Keratinocyte (primary cell): ENCODE measurements around the gene TTC23L. TPM values are rescaled to one million over a fixed set of nuclear protein-coding genes. Genes with fewer than 3 reads are reported as not detected.

Source experiments
- DNase-seq: peaks from one replicate; pipeline ENCODE4 v3.0.0-alpha.2; 2011; ENCODE audit warnings: low read depth, missing footprints, low spot score
- FAIRE-seq: peaks from 2 replicates; lab custom pipeline; 2011; peaks lifted over from hg19 to GRCh38; lab: Jason Lieb, UNC
- H2AFZ ChIP-seq: 2 replicates; pipeline ENCODE4 v1.6.0; 2012; ENCODE audit warnings: low read length, control low read depth, inconsistent platforms; ENCODE audit not compliant: control insufficient read depth
- H3K27ac ChIP-seq: 2 replicates; pipeline ENCODE4 v1.5.1; 2011; ENCODE audit warnings: low read length; ENCODE audit not compliant: control insufficient read depth, insufficient read depth
- H3K27me3 ChIP-seq: 3 replicates; pipeline ENCODE4 v1.6.0; 2011; ENCODE audit warnings: low read length; ENCODE audit not compliant: control insufficient read depth, insufficient read depth; ENCODE audit errors: extremely low read depth
- H3K36me3 ChIP-seq, 2 experiments: 2 replicates in 1 of 2; 3 replicates in 1 of 2; pipeline ENCODE4 v1.5.1; 2011; ENCODE audit warnings: low read length in 2 of 2, mild to moderate bottlenecking in 1 of 2; ENCODE audit not compliant: control insufficient read depth in 2 of 2, insufficient read depth in 2 of 2; ENCODE audit errors: extremely low read depth in 1 of 2
- H3K4me1 ChIP-seq: 3 replicates; pipeline ENCODE4 v1.5.1; 2011; ENCODE audit warnings: low read length; ENCODE audit not compliant: control insufficient read depth, insufficient read depth; ENCODE audit errors: extremely low read depth
- H3K4me2 ChIP-seq: 3 replicates; pipeline ENCODE4 v1.6.0; 2011; ENCODE audit warnings: low read depth, low read length; ENCODE audit not compliant: control insufficient read depth, insufficient read depth; ENCODE audit errors: extremely low read depth
- H3K4me3 ChIP-seq, 3 experiments: fragments of 200-600 bp in 1 of 3; sonication (generic) in 1 of 3; 2 replicates in 2 of 3; 3 replicates in 1 of 3; pipeline ENCODE4 v1.5.1; 2011 to 2016; ENCODE audit warnings: low read length in 3 of 3, mild to moderate bottlenecking in 3 of 3, control low read depth in 2 of 3, inconsistent platforms in 1 of 3, low read depth in 1 of 3, mixed read lengths in 1 of 3, mixed run types in 1 of 3, moderate library complexity in 1 of 3; ENCODE audit not compliant: control insufficient read depth in 2 of 3, insufficient read depth in 2 of 3; ENCODE audit errors: extremely low read depth in 1 of 3
- H3K79me2 ChIP-seq: 2 replicates; pipeline ENCODE4 v1.6.0; 2012; ENCODE audit warnings: low read length; ENCODE audit not compliant: control insufficient read depth, insufficient read depth
- H3K9ac ChIP-seq: 3 replicates; pipeline ENCODE4 v1.6.0; 2011; ENCODE audit warnings: low read length; ENCODE audit not compliant: control insufficient read depth, insufficient read depth; ENCODE audit errors: extremely low read depth
- H3K9me1 ChIP-seq: 3 replicates; pipeline ENCODE4 v1.6.0; 2011; ENCODE audit warnings: low read length; ENCODE audit not compliant: control insufficient read depth, insufficient read depth; ENCODE audit errors: extremely low read depth
- H3K9me3 ChIP-seq: 2 replicates; pipeline ENCODE4 v1.5.1; 2012; ENCODE audit warnings: low read depth, low read length; ENCODE audit not compliant: control insufficient read depth
- H4K20me1 ChIP-seq: 3 replicates; pipeline ENCODE4 v1.6.0; 2011; ENCODE audit warnings: low read length; ENCODE audit not compliant: control insufficient read depth, insufficient read depth; ENCODE audit errors: extremely low read depth
- EZH2 ChIP-seq: IDR thresholded peaks from one replicate; pipeline ENCODE4 v1.6.1; 2012; ENCODE audit warnings: inconsistent platforms, mild to moderate bottlenecking, low read length, moderate library complexity
- dilution Hi-C: fragments of 300-500 bp; cut with MboI; formaldehyde crosslinking; loops from one replicate; pipeline ENCODE4 v1.7.0; 2020; ENCODE audit warnings: low sequenced_read_pairs; ENCODE audit not compliant: extremely low pct_ligation_motif_present
- polyA plus RNA-seq, 5 experiments: library from polyadenylated mRNA; depleted of rRNA in 3 of 5; stranded (reverse) in 3 of 5; stranded (forward) in 1 of 5; unstranded in 1 of 5; fragments of >200 nt; gene quantifications; 1 replicate in 1 of 5; 2 replicates in 3 of 5; 3 replicates in 1 of 5; pipeline versions ENCODE4 v1.2.1 to v1.2.3, GENCODE V29; 2011 to 2012; ENCODE audit warnings: missing spikeins in 2 of 5, low read depth in 1 of 5, low replicate concordance in 1 of 5
- TF ChIP-seq, protein P1 (sequence below), 3 experiments: IDR thresholded peaks in 1 of 3; conservative IDR thresholded peaks in 1 of 3; optimal IDR thresholded peaks in 1 of 3; 2 replicates in 2 of 3; 3 replicates in 1 of 3; pipeline versions ENCODE3 to v1.5.1; 2011; ENCODE audit warnings: low read length in 3 of 3, mild to moderate bottlenecking in 3 of 3, moderate library complexity in 2 of 3, control low read depth in 1 of 3, inconsistent platforms in 1 of 3; ENCODE audit not compliant: insufficient read depth in 2 of 3; ENCODE audit errors: extremely low read depth in 1 of 3

TTC23L gene
- polyA plus RNA-seq, 1 donor (not counting 4 experiments of a cell fraction or from before 2014, with no cell fraction given): 0.12 TPM

DNA sequence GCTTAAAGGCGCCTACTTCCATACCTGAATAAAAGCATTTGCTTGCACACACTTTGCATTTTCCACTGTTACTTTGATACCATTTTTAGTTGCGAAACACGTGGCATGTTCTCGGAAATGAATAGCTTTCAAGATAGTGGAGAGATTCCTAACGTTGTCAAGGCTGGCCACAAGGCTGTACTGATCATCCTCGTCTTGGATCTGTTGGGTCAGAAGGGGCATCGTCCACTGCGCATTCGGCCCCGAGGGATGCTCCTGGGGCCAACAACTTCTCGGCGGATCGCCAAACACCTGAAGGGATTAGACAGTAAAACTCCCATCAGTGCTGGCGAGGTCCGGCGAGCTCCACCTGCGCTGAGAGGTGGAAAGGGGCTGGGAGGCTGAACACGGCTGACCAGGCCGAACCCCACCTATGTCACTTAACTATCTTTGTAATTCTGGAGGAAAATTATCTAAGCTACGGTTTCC lies 75.7 kb downstream of the TTC23L start:
- Histone ChIP-seq H3K9me3 (no peaks in the 10 kb centered on the region), H3K36me3 (peaks cover 7 to 9% of the 10 kb centered on the region in 2 experiments), H3K4me2 (peak overlapping the region; percentile 86), H2AFZ (peak overlapping the region; percentile 80), H4K20me1 (no peaks in the 10 kb centered on the region), H3K27ac (peak overlapping the region; percentile 82), H3K9me1 (no peaks in the 10 kb centered on the region), H3K4me3 (peak overlapping the region; percentile 85 to 99 (median 86)), H3K4me1 (peaks cover 11% of the 10 kb centered on the region), H3K9ac (peak overlapping the region; percentile 91), H3K27me3 (no peaks in the 10 kb centered on the region), H3K79me2 (peaks cover 60% of the 10 kb centered on the region)
- dilution Hi-C loops: no loop called here
- FAIRE-seq (no peak), DNase-seq (no peak)
- TF ChIP-seq, protein P1, sequence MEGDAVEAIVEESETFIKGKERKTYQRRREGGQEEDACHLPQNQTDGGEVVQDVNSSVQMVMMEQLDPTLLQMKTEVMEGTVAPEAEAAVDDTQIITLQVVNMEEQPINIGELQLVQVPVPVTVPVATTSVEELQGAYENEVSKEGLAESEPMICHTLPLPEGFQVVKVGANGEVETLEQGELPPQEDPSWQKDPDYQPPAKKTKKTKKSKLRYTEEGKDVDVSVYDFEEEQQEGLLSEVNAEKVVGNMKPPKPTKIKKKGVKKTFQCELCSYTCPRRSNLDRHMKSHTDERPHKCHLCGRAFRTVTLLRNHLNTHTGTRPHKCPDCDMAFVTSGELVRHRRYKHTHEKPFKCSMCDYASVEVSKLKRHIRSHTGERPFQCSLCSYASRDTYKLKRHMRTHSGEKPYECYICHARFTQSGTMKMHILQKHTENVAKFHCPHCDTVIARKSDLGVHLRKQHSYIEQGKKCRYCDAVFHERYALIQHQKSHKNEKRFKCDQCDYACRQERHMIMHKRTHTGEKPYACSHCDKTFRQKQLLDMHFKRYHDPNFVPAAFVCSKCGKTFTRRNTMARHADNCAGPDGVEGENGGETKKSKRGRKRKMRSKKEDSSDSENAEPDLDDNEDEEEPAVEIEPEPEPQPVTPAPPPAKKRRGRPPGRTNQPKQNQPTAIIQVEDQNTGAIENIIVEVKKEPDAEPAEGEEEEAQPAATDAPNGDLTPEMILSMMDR (optimal IDR thresholded peaks at IDR 0.05 in 1 of 3, IDR thresholded peaks at IDR 0.05 in 1 of 3, conservative IDR thresholded peaks at IDR 0.05 in 1 of 3; ENCODE audit: extremely low read depth in 1 of 3, insufficient read depth in 2 of 3, low read length in 3 of 3): no peak
- TF ChIP-seq EZH2: no peak

DNA sequence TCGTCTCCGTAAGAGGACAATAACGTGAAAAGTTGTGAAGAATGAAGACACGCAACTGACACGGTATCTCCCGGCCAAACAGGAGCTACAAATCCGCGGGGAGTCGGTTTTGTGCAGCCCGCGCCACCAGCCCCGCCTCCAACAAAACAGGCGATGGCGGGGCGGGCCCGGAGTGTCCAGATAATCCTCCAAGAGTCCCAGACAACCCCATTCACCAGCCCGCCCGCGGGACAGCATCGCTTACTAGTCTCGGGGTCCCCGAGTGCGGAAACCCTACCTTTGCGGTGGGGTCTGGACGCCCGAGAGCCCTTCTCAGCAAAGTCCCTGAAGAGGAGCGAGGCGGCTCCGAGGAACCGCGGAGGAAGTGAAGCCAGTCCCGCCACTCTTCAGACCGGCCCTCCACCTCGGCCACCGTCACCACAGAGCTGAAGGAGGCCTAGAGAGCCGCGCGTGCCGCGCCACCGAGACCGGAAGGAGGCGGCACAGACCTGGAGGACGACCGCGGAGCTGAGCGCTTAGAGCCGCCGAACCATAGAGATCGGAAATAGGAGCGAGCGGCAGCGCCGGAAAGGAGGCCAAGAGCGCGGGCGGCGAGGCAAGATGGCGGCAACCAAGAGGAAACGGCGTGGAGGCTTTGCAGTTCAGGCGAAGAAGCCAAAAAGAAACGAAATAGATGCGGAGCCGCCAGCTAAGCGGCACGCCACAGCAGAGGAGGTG lies 76.3 kb downstream of the TTC23L start, which contains the start of the genes BRIX1 and RAD1:
TSS of gene BRIX1 (plus strand) at position 573 of the 717 bp plus-strand sequence. CDS start at position 601, 28 bp downstream.
TSS of gene RAD1 (minus strand) at position 366 of the 717 bp plus-strand sequence. CDS start 612 bp downstream, outside the sequence.
- peak within 1 kb of the TSS; percentile 85 to 99 (median 86) for H3K4me3 ChIP-seq
- H3K9me1 ChIP-seq: no peaks in the 10 kb centered on the region
- TF ChIP-seq EZH2: no peak
- TF ChIP-seq, protein P1 (optimal IDR thresholded peaks at IDR 0.05 in 1 of 3, IDR thresholded peaks at IDR 0.05 in 1 of 3, conservative IDR thresholded peaks at IDR 0.05 in 1 of 3; ENCODE audit: extremely low read depth in 1 of 3, insufficient read depth in 2 of 3, low read length in 3 of 3): peak in 1 of 3 experiments; percentile 6
- H3K36me3 ChIP-seq: peaks cover 5 to 7% of the 10 kb centered on the region in 2 experiments
- dilution Hi-C loops: no loop called here
- peak within 1 kb of the TSS; percentile 86 for H3K4me2 ChIP-seq
- no peaks in the 10 kb centered on the region for H4K20me1 ChIP-seq
- no peaks in the 10 kb centered on the region for H3K27me3 ChIP-seq
- H3K9ac ChIP-seq: peak within 1 kb of the TSS; percentile 91
- peaks cover 11% of the 10 kb centered on the region for H3K4me1 ChIP-seq
- H3K27ac ChIP-seq: peak within 1 kb of the TSS; percentile 82
- H3K9me3 ChIP-seq: no peaks in the 10 kb centered on the region
- H3K79me2 ChIP-seq: peaks cover 60% of the 10 kb centered on the region
- peak within 1 kb of the TSS; percentile 97 for H2AFZ ChIP-seq
- FAIRE-seq (no peak), DNase-seq (no peak)
